GM19240 (cell line): ENCODE data around the gene VANGL1.
"Not testable (repeated sequence)": the region's sequence is repeated elsewhere in the genome, so short reads cannot be mapped to it uniquely, and the experiment has no call there.

ENCODE experiments used
- DNase-seq: peaks from one replicate; pipeline ENCODE4 v3.0.0; 2011; ENCODE audit warnings: low spot score; ENCODE audit not compliant: insufficient read length

Gene VANGL1

DNA sequence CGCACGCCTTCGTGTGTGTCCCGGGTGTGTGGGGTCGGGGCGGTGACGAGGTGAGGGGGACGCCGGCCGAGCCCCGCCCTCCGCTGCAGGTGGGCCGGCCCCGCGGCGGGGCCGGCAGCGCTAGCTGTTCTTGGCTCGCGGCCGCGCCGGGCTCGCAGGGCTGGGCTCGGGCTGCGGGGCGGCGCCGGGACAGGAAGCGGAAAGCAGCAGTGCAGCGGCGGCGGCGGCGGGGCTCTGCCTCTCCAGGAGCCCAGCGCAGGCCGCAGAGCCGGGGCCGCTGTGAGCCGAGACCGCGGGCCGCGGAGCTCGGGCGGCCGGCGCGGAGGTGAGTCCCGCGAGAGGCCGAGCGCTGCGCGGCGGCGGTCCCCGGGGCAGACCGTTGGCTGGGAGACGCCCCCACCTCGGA is at the start of gene VANGL1:
TSS of gene VANGL1 (plus strand) at position 209 of the 406 bp plus-strand sequence. CDS start 9,444 bp downstream, outside the sequence.
- DNase-seq: peak; percentile 41

DNA sequence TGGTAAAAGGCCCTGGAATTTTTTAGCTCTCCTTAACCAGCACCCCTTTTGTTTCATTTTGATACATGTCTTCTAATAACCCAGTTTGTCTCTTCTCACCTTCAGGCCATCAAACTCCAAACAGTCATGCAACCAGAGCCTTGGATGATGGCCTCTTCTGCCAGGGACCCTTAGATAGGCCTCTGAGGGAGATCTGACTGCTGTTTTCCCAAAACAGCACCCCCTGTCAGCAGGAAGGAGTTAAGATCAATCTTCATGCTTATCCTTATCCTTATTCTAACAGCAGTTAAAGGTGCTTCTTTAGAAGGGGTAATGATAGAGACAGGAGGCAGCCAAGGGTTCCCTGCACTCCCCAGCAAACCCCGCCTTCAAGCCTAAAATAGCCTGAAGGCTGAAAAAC is 49.5 kb upstream of the VANGL1 start:
- DNase-seq: no peak

GRCh38 chr1:115593365-115594259 is 48.2 kb upstream of the VANGL1 start:
- no peak for DNase-seq

GRCh38 chr1:115594600-115594999 is 47.2 kb upstream of the VANGL1 start:
- DNase-seq: no peak

DNA sequence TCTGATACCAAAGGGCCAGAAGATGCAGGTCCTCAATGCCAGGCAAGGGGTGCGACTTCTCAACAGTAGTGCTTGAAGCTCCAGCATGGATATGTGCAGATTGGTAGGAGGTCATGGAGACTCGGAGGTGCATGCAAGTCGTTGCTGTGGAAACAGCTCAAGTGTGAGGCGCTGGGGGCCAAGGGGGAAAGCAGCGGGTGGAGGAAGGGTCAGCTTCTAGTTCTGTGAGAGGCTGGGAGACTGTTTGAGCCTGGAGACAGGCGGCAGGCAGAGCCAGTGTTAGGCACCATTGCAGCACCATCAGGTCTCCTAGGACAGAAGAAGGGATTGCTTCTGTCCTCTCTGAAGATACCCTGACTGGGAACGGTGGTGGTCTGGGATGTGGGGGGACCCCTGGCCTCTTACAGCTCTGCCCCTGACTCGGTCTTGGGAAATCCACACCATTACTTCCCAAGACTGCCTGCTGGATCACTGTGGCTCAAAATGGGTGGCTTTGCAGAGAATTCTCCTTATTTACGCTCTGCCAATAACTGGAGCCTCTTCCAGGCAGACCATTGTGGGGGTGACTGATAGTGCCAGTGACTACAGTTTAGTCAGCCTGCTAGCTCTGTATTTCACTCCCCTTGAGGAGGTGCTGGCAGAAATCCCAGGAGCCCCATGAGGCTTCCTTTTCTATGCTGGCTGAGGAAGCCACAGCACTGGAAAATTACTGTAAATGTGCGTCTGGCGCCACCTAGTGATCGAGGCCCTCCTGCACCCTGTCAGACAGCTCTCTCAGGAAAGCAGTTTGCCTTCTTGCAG is 46.3 kb upstream of the VANGL1 start:
- DNase-seq: peak; percentile 18

GRCh38 chr1:115596080-115596780 is 45.5 kb upstream of the VANGL1 start:
- no peak for DNase-seq

DNA sequence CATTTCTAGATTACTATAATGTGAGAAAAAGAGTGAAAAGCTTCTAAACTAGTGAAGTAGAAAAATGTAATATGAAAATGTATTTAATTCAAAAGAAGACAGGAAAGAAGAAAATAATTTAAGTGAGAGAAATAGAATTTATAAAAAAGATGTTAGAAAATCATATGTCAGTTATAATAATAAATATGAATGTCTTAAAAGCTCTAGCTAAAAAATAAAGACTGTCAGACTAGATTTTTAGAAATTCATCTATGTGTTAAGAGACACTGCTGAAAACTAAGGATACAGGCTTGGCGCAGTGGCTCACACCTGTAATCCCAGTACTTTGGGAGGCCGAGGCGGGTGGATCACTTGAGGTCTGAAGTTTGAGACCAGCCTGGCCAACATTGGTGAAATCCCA is 37.3 kb upstream of the VANGL1 start:
- DNase-seq: no peak

- DNase-seq: no peak
Observed at GRCh38 chr1:115606305-115606704, 35.5 kb upstream of the VANGL1 start.

- no peak for DNase-seq
Observed at GRCh38 chr1:115609021-115609420, 32.7 kb upstream of the VANGL1 start.

GRCh38 chr1:115613767-115614166 is 28.0 kb upstream of the VANGL1 start:
- no peak for DNase-seq

GRCh38 chr1:115620453-115620852 is 21.3 kb upstream of the VANGL1 start:
- DNase-seq: no peak

DNA sequence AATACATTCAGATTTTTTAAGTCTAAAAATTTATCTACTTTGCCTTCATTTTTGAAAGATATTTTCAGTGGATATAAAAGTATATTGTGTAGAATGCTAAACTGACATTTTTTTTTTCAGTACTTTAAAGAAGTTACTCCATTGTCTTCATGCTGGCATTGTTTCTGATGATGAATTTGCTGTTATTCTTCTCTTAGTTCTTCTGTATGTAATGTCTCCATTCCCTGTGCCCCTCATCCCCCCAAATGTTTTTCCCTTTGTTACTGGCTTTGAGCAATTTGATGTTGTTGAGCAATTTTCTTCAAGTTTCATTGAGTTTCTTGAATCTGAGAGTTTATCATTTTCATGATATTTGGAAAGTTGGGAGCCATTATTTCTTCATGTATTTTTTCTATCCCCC is 20.8 kb upstream of the VANGL1 start:
- DNase-seq: no peak

DNA sequence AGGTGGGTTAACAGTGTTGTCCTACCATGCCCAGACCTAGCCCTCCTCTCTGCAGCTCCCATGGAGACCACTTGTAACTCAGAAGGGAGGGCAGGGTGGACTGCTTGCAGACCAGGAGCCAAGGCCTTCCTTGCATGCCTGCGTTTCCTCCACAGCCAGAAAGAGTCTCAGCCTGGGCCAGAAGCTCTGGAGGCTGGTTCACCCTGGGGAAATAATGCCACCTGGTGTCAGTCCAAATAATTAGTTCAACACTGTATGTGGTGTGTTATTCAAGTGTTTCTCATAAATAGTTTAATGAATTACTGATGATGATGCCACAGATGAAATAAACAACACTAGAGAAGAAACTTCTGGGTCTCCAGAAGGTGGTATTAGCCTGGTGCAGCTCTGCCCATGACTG is 16.9 kb upstream of the VANGL1 start:
- no peak for DNase-seq

DNA sequence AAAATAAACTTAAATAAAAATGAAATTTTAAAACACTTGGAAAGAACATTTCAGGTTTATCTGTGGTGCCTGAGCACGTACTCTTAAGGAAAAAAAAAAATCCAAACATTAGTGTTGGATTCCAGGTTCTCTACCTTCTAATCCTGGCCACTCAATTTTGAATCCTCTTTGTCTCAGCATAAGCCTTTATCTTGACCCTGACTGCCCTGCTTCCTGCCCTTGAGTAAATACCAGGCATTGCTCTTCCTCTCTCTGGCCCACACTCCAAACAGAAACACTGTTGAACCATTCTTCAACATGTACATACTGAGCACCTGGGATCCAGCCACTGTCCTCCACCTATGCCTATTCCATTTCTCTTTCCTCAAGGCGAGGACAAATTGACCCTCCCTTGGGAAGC is 11.4 kb upstream of the VANGL1 start:
- no peak for DNase-seq

DNA sequence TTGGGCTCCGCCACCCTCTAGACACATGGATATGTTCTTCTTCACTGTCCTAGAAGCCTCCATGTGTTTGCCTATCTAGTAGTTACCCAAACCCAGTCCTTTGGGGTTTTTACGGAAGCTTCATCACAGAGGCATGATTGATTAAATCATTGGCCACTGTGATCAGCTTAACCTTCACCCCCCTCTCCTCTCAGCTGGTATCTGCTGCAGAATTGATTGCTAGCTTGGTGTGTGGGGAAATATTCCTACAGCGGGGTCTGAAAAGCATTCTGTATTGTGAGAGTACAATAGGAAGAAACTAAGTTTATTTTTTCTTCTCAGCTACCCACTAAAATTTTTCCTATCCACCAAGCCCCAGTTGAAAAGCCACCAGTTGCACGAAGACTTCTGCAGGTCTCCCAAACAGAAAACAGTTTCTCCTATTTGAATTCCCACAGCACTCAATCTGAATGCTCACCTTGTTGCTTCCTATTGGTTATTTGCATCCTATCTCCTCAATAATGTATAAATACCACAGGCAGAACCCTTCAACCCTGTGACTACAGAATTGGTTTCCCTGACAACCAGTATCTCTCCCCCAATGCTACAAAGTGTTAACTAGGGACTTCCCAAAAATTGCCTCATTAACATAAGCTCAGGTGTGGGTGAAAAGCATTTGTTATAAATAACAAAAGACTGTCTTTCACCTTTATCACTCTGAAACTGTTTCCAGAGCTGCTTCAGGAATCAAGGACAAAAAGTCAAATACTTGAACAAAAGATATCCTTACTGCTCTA is 9.3 kb upstream of the VANGL1 start:
- DNase-seq: no peak

DNA sequence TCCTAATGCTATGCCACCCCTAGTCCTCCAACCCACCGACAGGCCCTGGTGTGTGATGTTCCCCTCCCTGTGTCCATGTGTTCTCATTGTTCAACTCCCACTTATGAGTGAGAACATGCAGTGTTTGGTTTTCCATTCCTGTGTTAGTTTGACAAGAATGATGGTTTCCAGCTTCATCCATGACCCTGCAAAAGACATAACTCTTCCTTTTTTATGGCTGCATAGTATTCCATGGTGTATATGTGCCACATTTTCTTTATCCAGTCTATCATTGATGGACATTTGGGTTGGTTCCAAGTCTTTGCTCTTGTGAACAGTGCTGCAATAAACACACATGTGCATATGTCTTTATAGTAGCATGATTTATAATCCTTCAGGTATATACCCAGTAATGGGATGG is 8.2 kb upstream of the VANGL1 start:
- not testable (repeated sequence) for DNase-seq

DNA sequence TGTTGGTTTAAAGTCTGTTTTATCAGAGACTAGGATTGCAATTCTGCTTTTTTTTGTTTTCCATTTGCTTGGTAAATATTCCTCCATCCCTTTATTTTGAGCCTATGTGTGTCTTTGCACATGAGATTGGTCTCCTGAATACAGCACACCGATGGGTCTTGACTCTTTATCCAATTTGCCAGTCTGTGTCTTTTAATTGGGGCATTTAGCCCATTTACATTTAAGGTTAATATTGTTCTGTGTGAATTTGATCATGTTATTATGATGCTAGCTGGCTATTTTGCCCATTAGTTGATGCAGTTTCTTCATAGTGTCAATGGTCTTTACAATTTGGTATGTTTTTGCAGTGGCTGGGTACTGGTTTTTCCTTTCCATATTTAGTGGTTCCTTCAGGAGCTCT is 4.5 kb upstream of the VANGL1 start:
- not testable (repeated sequence) for DNase-seq

GRCh38 chr1:115640384-115640783 is 1.4 kb upstream of the VANGL1 start:
- DNase-seq: no peak

- DNase-seq: peak; percentile 36
Observed at GRCh38 chr1:115642168-115643072, 650 bp downstream of the VANGL1 start.

- DNase-seq: no peak
Observed at GRCh38 chr1:115643225-115643624, 1.5 kb downstream of the VANGL1 start.
